ENCODE results near the gene EGR4.
A peak's percentile ranks its signal among the peaks of the same experiment; 100 is the strongest.

GRCh38 chr2:73260338-73260984, 32.9 kb downstream of the EGR4 start:
- TF ChIP-seq POLR2A (IDR thresholded peaks at IDR 0.05; ENCODE audit: low read depth, low read length): no peak
- no peak for TF ChIP-seq MXI1 (IDR thresholded peaks at IDR 0.05; ENCODE audit: borderline replicate concordance, low read depth, low read length)
- no peak for TF ChIP-seq FOS (IDR thresholded peaks at IDR 0.05; ENCODE audit: low read depth, low read length)
- TF ChIP-seq, protein P1, sequence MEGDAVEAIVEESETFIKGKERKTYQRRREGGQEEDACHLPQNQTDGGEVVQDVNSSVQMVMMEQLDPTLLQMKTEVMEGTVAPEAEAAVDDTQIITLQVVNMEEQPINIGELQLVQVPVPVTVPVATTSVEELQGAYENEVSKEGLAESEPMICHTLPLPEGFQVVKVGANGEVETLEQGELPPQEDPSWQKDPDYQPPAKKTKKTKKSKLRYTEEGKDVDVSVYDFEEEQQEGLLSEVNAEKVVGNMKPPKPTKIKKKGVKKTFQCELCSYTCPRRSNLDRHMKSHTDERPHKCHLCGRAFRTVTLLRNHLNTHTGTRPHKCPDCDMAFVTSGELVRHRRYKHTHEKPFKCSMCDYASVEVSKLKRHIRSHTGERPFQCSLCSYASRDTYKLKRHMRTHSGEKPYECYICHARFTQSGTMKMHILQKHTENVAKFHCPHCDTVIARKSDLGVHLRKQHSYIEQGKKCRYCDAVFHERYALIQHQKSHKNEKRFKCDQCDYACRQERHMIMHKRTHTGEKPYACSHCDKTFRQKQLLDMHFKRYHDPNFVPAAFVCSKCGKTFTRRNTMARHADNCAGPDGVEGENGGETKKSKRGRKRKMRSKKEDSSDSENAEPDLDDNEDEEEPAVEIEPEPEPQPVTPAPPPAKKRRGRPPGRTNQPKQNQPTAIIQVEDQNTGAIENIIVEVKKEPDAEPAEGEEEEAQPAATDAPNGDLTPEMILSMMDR (conservative IDR thresholded peaks at IDR 0.05; ENCODE audit: low read depth, low read length): peak; percentile 45
- no peak for TF ChIP-seq RFX5 (IDR thresholded peaks at IDR 0.05; ENCODE audit: low read depth, low read length)
- TF ChIP-seq RAD21 (IDR thresholded peaks at IDR 0.05; ENCODE audit: low read length): peak; percentile 46
- no peak for TF ChIP-seq MAZ (IDR thresholded peaks at IDR 0.05; ENCODE audit: borderline replicate concordance, low read depth, low read length)
- no peak for TF ChIP-seq MAFK (IDR thresholded peaks at IDR 0.05; ENCODE audit: low read depth, low read length)
- TF ChIP-seq CEBPB (IDR thresholded peaks at IDR 0.05; ENCODE audit: low read depth, low read length): no peak

Measured in IMR-90 (cell line).